Activated naive CD8-positive, alpha-beta T cell (primary cell): ENCODE measurements around the gene NELL1.

Source experiments
- H3K27ac Mint-ChIP-seq: one replicate; pipeline ENCODE4 v1.8.0; 2021; ENCODE audit warnings: mixed read lengths
- H3K27me3 Mint-ChIP-seq: one replicate; pipeline ENCODE4 v1.8.0; 2021; ENCODE audit warnings: mixed read lengths
- H3K36me3 Mint-ChIP-seq: one replicate; pipeline ENCODE4 v1.8.0; 2021; ENCODE audit warnings: mixed read lengths
- H3K4me1 Mint-ChIP-seq: one replicate; pipeline ENCODE4 v1.8.0; 2021; ENCODE audit warnings: low read depth, mixed read lengths
- H3K4me3 Mint-ChIP-seq: one replicate; pipeline ENCODE4 v1.8.0; 2021; ENCODE audit warnings: mild to moderate bottlenecking, mixed read lengths
- H3K9me3 Mint-ChIP-seq: one replicate; pipeline ENCODE4 v1.8.0; 2021; ENCODE audit warnings: low read depth, mixed read lengths

The NELL1 gene

DNA sequence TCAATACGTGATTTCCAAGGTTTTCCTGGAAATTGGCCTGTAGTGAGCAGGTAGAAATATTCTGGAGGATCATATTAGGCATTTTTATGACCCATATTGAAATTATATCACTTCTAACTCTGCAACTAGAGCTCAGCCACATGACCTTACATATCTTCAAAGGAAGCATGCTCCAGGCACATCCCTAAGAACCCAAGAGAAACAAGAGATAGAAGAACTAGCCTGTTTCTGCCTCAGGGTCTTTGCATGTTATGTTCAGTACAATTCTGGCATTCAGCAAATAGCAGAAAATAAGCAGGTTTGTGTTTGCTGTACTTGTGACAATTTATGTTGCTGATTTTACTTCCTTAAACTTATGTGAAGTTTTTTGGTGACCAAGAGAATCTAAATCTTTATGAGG, 859.8 kb downstream of the NELL1 start:
- H3K27me3 Mint-ChIP-seq: no peaks in the 10 kb centered on the region
- no peak overlapping the region for H3K4me3 Mint-ChIP-seq
- H3K27ac Mint-ChIP-seq: no peak overlapping the region
- no peaks in the 10 kb centered on the region for H3K4me1 Mint-ChIP-seq
- no peaks in the 10 kb centered on the region for H3K36me3 Mint-ChIP-seq
- no peaks in the 10 kb centered on the region for H3K9me3 Mint-ChIP-seq

- Mint-ChIP-seq H3K27ac (no peak overlapping the region), H3K36me3 (no peaks in the 10 kb centered on the region), H3K27me3 (no peaks in the 10 kb centered on the region), H3K4me1 (no peaks in the 10 kb centered on the region), H3K4me3 (no peak overlapping the region), H3K9me3 (peaks cover 4% of the 10 kb centered on the region)
Measured at GRCh38 chr11:21534288-21534687, 864.9 kb downstream of the NELL1 start.

- Mint-ChIP-seq H3K9me3 (peaks cover 4% of the 10 kb centered on the region), H3K27me3 (no peaks in the 10 kb centered on the region), H3K27ac (no peak overlapping the region), H3K4me3 (no peak overlapping the region), H3K36me3 (no peaks in the 10 kb centered on the region), H3K4me1 (no peaks in the 10 kb centered on the region)
Measured at GRCh38 chr11:21537980-21538379, 868.6 kb downstream of the NELL1 start.

DNA sequence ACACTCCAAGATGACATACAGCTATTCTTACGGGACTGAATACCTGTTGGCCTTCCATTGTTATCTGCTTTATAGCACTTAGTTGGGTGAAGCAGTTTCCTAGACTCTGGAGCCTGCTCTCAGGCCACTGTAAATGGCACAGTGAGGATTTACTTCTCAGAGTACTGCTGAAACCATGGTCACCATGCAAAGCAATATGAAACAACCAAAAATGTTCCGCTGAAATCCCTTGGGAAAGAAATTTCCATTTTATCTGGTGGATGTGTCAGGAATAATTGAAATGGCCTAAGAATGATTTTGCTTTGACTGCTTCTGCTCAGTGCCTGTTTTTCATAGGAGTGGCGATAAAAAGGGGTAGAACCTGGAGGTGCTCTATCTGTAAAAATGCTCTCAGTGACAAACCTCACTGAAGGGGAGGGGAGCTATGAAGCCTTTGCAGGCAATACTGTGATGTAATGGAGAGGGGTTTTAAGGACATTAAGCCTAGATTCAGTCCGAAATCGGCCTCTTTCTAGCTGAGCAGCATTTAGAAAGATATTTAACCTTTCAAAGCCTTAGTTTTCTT, 871.9 kb downstream of the NELL1 start:
- no peaks in the 10 kb centered on the region for H3K27me3 Mint-ChIP-seq
- H3K4me3 Mint-ChIP-seq: no peak overlapping the region
- peaks cover 2% of the 10 kb centered on the region for H3K9me3 Mint-ChIP-seq
- no peak overlapping the region for H3K27ac Mint-ChIP-seq
- H3K36me3 Mint-ChIP-seq: no peaks in the 10 kb centered on the region
- no peaks in the 10 kb centered on the region for H3K4me1 Mint-ChIP-seq

DNA sequence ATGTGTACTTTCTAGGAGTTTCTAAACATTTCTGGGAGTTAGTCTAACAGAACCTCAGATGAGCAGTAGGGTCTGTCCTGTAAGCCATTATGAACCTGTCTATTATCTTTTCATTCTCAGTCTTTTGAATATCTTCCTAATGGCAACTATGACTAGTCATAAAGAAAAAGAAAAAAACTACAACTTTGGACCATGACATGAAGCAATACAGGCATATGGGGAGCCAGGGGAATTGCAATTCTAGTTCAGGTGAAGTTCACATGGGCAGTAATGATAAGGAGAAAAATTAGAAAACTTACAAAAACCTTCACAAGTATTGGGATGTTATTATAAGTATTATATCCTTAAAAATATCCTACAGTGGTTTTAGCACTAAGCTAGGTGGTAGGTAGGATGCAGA, 874.5 kb downstream of the NELL1 start:
- Mint-ChIP-seq H3K27ac (no peak overlapping the region), H3K27me3 (no peaks in the 10 kb centered on the region), H3K36me3 (no peaks in the 10 kb centered on the region), H3K9me3 (no peaks in the 10 kb centered on the region), H3K4me1 (no peaks in the 10 kb centered on the region), H3K4me3 (no peak overlapping the region)

DNA sequence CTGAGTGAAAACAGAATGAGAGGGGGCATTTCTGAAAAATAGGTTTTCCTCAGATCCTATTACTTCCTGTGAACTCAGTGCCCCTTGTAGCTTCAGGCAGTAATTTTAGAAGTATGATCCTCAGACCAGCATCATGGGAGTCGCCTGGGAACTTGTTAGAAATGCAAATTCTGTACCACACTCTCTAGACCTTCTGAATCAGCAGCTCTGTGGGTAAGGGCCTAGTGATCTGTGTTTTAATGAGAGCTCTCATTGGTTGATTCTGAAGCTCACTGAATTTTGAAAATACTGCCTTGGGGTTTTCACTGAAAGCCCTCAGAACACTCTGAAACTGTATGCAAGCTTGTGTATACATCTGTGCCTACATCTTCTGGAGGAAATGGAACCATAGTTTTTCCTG, 876.3 kb downstream of the NELL1 start:
- Mint-ChIP-seq H3K36me3 (no peaks in the 10 kb centered on the region), H3K9me3 (no peaks in the 10 kb centered on the region), H3K27ac (no peak overlapping the region), H3K27me3 (no peaks in the 10 kb centered on the region), H3K4me1 (no peaks in the 10 kb centered on the region), H3K4me3 (no peak overlapping the region)

DNA sequence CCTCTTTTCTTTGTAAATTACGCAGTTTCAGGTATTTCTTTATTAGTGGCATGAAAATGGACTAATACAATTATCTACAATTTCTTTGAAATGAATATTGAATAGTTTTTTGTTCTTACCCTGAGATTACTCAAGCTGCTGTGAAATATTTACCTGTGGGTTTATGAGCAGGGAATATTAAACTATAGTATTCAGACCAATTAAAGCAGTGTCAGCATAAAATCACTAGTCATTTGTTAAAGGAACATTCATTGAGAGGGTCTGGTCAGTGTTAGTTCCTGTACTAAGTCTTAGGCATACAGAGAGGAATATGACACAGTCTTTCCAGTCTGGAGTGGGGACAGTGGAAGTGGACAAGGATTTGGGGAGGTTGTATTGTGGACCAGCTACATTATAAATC, 877.3 kb downstream of the NELL1 start:
- Mint-ChIP-seq H3K36me3 (no peaks in the 10 kb centered on the region), H3K9me3 (no peaks in the 10 kb centered on the region), H3K27me3 (no peaks in the 10 kb centered on the region), H3K4me3 (no peak overlapping the region), H3K27ac (no peak overlapping the region), H3K4me1 (no peaks in the 10 kb centered on the region)

DNA sequence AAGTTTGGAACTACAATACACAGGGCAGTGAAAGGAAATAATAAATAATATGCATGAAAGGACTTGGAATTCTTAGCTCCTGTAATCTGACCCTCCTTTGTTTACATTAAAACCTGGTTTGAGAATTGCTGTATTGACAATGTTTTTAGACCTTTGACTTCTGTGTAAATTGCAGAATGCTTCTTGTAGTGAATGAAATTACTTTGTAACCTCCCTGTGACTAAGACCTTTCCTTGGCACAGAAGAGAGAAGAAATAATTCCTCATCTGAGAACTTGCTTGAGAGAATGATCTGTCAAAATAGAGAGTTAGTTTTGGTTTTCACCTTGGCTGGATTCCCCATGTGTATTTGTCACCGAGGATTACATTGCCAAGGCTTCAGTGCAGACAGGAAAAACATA, 883.5 kb downstream of the NELL1 start:
- Mint-ChIP-seq H3K27me3 (no peaks in the 10 kb centered on the region), H3K27ac (no peak overlapping the region), H3K36me3 (no peaks in the 10 kb centered on the region), H3K9me3 (peaks cover 4% of the 10 kb centered on the region), H3K4me3 (no peak overlapping the region), H3K4me1 (no peaks in the 10 kb centered on the region)

DNA sequence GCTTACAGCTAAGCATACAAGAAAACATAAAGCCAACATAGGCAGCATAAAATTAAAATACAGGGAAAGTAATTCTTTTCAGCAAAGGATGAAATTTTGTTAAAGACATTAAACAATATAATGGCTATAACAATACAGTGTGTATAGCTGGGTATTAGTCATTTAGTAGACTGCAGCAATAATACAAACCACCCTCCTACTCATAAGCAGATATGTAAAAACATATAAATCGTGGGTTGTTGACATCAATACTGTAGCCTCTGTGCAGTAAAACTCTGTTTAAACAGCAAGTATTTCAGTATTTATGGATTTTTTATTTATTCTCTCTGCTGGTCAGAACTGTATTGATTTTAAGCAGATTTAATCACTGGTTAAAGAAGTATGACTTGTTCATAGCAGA, 884.4 kb downstream of the NELL1 start:
- Mint-ChIP-seq H3K36me3 (no peaks in the 10 kb centered on the region), H3K27ac (no peak overlapping the region), H3K27me3 (no peaks in the 10 kb centered on the region), H3K4me1 (no peaks in the 10 kb centered on the region), H3K9me3 (peaks cover 4% of the 10 kb centered on the region), H3K4me3 (no peak overlapping the region)

DNA sequence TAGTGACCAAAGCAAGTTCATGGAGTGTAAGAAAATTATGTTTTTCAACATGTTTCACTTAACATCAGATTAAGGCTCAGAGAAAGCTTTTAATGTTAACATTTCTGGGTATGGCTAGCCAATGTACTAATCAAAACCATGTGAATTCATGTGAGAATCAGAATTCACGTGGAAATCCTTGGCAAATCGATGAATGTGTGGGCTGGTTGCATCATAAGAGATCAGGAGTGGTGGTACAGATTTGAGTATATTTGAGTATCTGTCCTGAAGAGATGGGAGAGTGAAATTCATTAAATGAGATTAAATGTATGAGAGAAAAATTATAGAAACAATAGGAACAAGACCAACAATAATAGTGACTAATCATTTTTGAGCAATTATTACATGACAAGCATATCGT, 884.9 kb downstream of the NELL1 start:
- no peak overlapping the region for H3K27ac Mint-ChIP-seq
- no peaks in the 10 kb centered on the region for H3K36me3 Mint-ChIP-seq
- H3K4me3 Mint-ChIP-seq: no peak overlapping the region
- no peaks in the 10 kb centered on the region for H3K4me1 Mint-ChIP-seq
- no peaks in the 10 kb centered on the region for H3K27me3 Mint-ChIP-seq
- peaks cover 4% of the 10 kb centered on the region for H3K9me3 Mint-ChIP-seq

GRCh38 chr11:21556926-21557325, 887.5 kb downstream of the NELL1 start:
- Mint-ChIP-seq H3K27ac (no peak overlapping the region), H3K9me3 (peaks cover 4% of the 10 kb centered on the region), H3K4me1 (no peaks in the 10 kb centered on the region), H3K4me3 (no peak overlapping the region), H3K27me3 (no peaks in the 10 kb centered on the region), H3K36me3 (no peaks in the 10 kb centered on the region)

DNA sequence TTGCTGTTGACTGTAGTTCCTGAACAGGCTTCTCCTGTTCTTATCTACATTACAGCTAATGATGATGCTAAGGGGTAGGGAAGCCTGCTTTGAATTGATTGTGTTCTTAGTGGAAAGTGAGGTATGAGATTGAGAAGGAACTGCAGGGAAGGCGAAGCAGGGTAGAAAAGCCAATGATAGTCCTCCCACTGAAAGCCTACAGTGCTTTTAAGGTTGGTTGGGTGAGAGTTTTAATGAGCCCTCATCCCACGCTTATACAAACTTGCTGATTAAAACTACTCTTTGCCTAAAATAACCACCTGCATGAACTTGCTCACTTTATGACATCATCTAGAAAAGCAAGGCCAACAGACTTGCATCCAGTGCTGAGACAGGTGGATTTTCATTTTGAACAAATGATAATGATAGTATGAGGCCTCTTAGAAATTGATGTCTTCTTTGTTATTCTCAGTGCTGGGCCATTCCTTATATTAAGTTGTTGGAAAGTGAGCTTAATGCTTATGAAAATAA, 891.1 kb downstream of the NELL1 start:
- Mint-ChIP-seq H3K4me1 (no peaks in the 10 kb centered on the region), H3K9me3 (no peaks in the 10 kb centered on the region), H3K36me3 (no peaks in the 10 kb centered on the region), H3K27me3 (no peaks in the 10 kb centered on the region), H3K27ac (no peak overlapping the region), H3K4me3 (no peak overlapping the region)

- no peaks in the 10 kb centered on the region for H3K4me1 Mint-ChIP-seq
- no peaks in the 10 kb centered on the region for H3K9me3 Mint-ChIP-seq
- H3K4me3 Mint-ChIP-seq: no peak overlapping the region
- no peak overlapping the region for H3K27ac Mint-ChIP-seq
- H3K27me3 Mint-ChIP-seq: no peaks in the 10 kb centered on the region
- H3K36me3 Mint-ChIP-seq: no peaks in the 10 kb centered on the region
Measured at GRCh38 chr11:21561581-21561980, 892.2 kb downstream of the NELL1 start.

- no peaks in the 10 kb centered on the region for H3K36me3 Mint-ChIP-seq
- H3K27ac Mint-ChIP-seq: no peak overlapping the region
- no peaks in the 10 kb centered on the region for H3K9me3 Mint-ChIP-seq
- no peaks in the 10 kb centered on the region for H3K4me1 Mint-ChIP-seq
- no peaks in the 10 kb centered on the region for H3K27me3 Mint-ChIP-seq
- H3K4me3 Mint-ChIP-seq: no peak overlapping the region
Measured at GRCh38 chr11:21564095-21564494, 894.7 kb downstream of the NELL1 start.

DNA sequence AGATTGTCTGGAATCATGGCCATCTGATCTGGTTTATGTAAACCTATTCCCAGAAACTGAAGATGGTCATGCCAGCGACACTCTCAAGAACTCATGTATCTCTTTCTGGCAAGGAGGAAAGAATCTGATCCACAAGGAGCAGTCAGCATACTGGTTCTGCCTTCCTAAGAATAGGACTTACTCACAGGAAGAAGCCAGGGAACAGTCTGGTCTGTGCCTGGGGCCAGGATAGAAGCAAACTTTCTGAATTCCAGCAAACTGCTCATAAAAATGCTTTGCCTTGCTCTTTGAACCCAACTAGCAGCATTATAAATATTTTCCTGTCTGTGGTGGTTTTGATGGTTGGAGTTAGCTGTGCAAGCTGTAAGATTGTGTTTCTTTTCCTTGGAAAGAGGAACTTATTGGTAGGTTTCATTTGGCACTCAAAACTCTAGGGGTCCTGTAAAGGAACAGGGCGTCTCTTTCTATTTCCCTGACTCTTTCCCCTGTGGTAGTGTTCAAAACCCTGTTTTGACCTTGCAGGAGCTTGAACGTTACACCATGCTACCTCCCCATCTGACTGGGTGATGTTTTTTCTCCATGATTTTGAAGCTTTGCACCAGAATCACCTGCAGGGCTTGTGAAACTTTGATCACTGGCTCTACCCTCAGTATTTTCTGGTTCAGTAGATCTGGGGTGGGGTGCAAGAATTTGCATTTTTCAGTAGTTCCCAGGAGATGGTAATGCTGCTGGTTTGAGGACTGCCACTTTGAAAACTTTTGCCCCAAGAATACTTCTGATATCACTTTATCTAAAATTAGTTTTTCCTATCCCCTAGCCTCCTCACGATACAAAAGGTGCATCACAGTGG, 895.7 kb downstream of the NELL1 start:
- Mint-ChIP-seq H3K36me3 (no peaks in the 10 kb centered on the region), H3K27ac (no peak overlapping the region), H3K9me3 (no peaks in the 10 kb centered on the region), H3K4me1 (no peaks in the 10 kb centered on the region), H3K27me3 (no peaks in the 10 kb centered on the region), H3K4me3 (no peak overlapping the region)
